ENCODE results near the gene EMILIN3. TPM values are rescaled to one million over a fixed set of nuclear protein-coding genes. Genes with fewer than 3 reads are reported as not detected.
A peak's percentile ranks its signal among the peaks of the same experiment; 100 is the strongest.

The EMILIN3 gene, protein sequence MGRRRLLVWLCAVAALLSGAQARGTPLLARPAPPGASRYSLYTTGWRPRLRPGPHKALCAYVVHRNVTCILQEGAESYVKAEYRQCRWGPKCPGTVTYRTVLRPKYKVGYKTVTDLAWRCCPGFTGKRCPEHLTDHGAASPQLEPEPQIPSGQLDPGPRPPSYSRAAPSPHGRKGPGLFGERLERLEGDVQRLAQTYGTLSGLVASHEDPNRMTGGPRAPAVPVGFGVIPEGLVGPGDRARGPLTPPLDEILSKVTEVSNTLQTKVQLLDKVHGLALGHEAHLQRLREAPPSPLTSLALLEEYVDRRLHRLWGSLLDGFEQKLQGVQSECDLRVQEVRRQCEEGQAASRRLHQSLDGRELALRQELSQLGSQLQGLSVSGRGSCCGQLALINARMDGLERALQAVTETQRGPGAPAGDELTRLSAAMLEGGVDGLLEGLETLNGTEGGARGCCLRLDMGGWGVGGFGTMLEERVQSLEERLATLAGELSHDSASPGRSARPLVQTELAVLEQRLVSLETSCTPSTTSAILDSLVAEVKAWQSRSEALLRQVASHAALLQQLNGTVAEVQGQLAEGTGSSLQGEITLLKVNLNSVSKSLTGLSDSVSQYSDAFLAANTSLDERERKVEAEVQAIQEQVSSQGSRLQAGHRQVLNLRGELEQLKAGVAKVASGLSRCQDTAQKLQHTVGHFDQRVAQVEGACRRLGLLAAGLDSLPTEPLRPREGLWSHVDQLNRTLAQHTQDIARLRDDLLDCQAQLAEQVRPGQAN
- total RNA-seq = under 0.01 TPM

DNA sequence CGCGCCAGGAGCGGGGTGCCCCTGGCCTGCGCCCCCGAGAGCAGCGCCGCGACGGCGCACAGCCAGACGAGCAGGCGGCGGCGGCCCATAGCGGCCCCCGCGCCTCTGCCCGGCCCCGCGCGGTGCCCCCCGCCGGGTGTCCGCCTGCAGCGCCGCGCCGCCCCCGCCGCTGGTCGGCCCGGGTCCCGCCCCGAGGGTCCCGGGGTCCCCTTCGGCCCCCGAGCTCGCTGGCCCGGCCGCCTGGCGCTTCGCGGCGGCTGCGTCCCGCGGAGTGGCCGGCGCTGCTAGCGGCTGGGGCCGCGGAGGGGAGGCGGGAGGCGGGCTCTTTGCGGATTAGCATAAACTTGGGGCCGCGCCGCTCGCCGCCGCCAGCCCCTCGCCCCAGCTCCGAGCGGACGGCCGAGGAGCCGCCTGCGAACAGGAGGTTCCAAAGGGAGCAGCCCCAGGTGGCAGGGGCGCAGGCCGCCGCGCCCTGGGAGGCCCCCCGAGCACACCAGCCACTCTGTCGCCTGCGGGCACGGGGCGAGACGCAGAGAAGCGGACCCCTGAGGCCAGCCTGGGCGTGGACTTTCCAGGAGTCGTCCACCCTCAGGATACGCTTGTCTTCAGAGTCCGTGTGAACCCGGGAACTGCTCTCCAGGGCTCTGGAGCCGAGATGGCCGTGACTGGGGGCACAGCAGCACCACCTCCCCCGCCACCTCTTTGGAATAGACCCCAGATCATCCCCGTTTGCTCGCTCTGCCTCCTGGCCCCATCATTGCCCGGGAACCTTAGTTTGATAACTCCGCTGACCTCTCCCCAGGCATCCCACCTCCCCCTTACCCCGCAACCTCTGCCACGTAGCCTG, at the start of gene EMILIN3:
TSS of gene EMILIN3 (minus strand) at position 273 of the 847 bp plus-strand sequence. CDS start at position 89, 184 bp downstream.
- no peak for DNase-seq (ENCODE audit: low read depth in 2 of 3, low spot score in 2 of 3)

DNA sequence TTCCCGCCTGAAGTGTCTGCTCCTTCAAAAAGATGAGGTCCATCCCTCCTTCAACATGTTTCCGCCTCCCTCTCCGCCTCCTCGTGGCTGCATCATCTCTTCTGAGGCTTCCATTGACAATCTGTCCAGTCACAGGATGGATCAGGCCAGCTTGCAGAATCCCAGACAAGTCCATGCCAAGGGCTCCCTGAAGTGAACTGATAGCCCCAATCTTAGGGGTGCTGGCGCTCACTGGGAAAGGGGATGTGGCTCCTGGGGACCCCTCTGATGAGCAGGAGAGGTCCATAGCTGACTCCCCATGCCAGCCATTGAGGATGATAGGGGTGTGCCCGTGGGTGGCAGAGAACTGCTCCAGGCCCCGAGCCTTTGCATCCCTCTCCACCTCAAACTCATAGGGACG, 48.6 kb upstream of the EMILIN3 start:
- no peak for DNase-seq (ENCODE audit: low read depth in 2 of 3, low spot score in 2 of 3)

DNA sequence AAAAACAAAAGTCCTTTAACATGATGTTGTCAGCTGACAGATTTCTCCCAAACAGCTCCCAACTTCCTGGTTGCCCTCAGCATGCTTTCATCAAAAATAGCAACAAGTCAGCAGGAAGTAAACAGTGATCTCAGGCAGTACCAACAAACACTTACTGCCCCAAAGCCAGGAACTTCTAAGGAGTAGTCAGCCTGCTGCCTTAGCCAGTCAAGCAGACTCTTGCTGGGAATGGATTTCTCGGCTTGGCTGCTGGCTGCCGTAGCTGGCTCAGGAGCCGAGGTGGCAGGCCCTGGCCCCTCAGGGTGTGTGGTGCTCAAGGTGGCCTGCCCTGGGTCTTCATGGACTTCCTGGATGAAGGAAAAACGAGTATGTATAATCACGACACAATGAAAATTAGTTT, 46.6 kb upstream of the EMILIN3 start:
- DNase-seq (ENCODE audit: low read depth in 2 of 3, low spot score in 2 of 3) = no peak

DNA sequence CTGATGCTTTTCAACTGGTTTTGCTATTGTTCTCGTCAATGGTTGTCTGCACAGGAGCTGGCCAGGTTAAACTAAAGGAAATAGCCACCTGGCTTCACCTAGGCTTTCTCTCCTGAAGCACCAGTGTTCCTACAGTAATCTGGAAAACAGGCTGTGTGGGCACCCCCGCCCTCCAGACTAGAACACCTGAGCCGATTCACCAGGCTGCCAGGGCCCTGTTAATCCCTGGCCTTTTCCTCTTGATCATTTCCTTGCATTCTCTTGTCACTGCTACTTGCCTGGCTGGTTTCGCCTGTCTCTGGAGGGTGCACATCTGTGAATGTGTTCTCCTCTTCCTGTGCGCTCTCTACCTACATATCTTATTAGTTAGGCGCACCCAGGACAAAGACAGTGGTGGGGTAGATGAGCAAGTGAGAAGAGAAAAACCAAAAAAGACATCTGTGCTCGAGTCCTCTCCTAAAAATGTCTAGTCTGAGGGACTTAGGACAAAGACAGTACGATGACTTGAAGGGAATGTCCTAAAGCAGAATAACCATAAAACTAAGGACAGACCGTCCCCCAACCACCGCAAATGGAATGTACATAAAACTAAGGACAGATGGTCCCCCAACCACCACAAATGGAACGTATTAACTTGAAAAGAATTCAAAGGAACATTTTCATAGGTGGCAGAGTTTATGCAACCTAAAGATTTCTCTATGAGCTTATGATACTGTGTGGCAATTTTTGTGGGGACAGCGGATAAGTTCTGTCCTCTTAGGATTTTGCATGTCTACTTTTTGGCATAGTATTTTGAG, 45.9 kb upstream of the EMILIN3 start:
- DNase-seq (ENCODE audit: low read depth in 2 of 3, low spot score in 2 of 3) = no peak

- DNase-seq (ENCODE audit: low read depth in 2 of 3, low spot score in 2 of 3) = peak in 1 of 3 donors; percentile 37
Measured at GRCh38 chr20:41411391-41411847, 44.8 kb upstream of the EMILIN3 start.

GRCh38 chr20:41408986-41409385, 42.4 kb upstream of the EMILIN3 start:
- DNase-seq (ENCODE audit: low read depth in 2 of 3, low spot score in 2 of 3) = peak in 1 of 3 donors; percentile 31

DNA sequence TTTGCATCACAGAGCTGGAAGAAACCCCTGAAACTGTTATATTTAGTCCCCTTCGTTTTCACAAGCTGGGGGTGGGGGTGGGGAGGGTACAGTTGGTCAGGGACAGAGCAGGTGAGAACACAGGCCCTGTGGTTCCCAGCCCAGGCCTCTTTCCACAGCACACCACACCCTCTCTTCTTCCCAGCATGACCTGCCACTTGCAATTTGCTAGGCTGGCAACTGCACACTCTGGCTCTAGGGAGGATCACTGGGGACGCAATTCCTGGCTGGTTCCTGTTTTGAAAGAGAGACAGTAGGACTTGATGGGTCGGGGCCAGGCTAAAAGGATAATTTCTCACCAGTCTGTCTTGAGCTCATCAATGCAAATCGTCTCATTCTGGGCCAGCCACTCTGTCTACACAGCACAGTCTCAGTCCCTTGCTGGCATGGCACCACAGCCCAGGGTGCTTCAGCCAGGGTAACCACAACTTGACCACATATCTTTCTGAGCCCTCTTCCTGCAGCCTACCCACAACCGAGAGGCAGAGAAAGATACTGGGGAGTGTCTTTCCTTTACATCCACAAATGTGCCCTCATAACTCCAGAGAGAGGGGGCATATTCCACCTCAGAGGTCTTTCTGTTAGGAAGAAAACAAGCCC, 41.7 kb upstream of the EMILIN3 start:
- DNase-seq (ENCODE audit: low read depth in 2 of 3, low spot score in 2 of 3) = peak in 2 of 3 donors; percentile 57 to 67

DNA sequence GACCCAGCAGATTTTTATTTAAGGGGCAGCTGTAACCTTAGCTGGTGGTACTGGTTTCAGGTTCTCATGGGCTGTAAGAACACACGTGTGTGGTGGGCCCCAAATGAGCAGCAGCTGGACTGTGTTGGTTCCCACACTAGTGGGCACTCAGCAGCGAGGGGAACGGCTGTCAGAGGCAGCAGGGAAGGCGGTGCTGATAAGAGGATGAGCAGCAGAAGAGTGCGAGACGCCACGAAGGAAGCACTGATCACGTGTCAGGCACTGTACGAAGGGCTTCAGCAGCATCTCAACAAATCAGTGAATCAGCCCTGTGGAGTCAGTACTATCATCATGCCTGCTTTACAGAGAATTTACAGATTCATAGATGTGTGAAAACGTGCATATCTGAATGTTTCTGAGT, 41.0 kb upstream of the EMILIN3 start:
- peak in 1 of 3 donors; percentile 5 for DNase-seq (ENCODE audit: low read depth in 2 of 3, low spot score in 2 of 3)

- DNase-seq (ENCODE audit: low read depth in 2 of 3, low spot score in 2 of 3) = no peak
Measured at GRCh38 chr20:41406896-41407444, 40.4 kb upstream of the EMILIN3 start.

DNA sequence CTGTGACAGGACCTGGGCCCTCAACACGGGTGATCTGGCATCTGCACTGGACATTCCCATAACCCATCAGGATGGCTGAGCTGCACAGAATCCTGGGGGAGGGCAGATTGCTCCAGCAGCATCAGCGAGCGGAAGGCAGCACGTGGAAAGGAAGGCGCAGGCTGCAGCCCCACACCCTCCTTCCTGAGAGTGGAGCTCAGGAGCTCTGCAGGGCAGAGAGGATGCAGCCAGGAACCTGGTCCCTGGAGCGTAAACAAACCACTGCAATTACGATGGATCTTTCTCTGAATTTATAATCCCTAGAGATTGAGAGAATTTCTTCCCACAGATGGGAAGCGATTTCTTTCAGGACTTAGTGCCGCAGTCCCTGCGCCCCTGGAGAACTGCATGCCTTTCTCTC, 39.7 kb upstream of the EMILIN3 start:
- DNase-seq (ENCODE audit: low read depth in 2 of 3, low spot score in 2 of 3) = no peak

GRCh38 chr20:41405436-41405835, 38.8 kb upstream of the EMILIN3 start:
- DNase-seq (ENCODE audit: low read depth in 2 of 3, low spot score in 2 of 3) = no peak

- DNase-seq (ENCODE audit: low read depth in 2 of 3, low spot score in 2 of 3) = no peak
Measured at GRCh38 chr20:41403604-41404003, 37.0 kb upstream of the EMILIN3 start.

DNA sequence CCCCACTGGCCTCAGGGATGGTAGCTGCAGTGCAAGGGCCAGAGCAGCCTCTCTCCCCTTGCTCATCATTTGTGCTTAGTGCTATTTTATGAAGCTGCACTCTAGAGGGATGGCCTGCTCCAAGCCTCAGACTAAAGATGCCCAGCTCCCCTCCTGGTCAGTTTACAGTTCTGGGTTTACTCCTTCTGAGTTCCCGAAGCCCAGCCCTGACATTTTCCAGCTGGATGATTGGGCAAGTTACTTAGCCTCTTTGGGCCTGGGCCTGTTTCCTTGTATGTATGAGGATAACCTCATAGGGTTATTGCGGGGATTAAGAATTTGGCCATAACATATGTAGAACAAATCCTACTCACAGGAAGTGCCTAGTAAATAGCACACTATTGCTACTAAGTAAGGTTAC, 31.8 kb upstream of the EMILIN3 start:
- no peak for DNase-seq (ENCODE audit: low read depth in 2 of 3, low spot score in 2 of 3)

- no peak for DNase-seq (ENCODE audit: low read depth in 2 of 3, low spot score in 2 of 3)
Measured at GRCh38 chr20:41395667-41396664, 29.3 kb upstream of the EMILIN3 start.

DNA sequence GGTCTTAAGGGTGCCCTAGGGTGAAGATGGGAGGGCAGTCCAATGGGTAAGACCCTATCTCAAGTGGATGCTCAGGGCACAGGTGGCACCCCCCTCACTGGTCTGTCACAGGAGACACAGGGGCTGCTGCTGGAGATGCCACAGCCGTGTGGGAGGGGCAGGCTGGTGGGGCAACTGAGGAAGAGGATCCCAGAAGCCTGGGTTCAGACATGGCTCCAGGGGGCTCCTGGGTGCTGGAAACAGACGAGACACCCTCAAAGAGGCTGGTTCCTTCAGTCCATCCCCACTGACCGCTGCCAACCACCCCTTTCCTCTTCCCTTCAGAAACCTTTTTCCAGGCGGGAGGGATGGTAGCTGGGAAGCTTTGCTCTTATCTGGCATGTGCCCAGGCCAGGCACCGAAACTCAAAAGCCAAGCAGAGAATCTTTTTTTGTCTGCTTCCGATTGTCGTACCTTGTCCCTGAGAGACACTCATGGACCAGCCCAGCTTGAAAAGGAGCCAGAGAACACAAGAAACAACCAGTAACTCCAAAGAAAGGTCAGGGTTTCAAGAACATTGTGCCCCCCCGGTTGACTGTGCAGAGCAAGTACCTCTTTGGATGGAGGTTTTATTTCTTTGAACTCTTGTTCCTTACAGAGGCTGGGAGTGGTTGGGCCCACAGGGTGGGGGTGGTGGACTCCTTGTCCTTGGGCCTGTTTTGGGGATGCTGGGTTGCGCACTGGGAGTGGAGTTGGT, 28.5 kb upstream of the EMILIN3 start:
- no peak for DNase-seq (ENCODE audit: low read depth in 2 of 3, low spot score in 2 of 3)

GRCh38 chr20:41394081-41394480, 27.5 kb upstream of the EMILIN3 start:
- no peak for DNase-seq (ENCODE audit: low read depth in 2 of 3, low spot score in 2 of 3)

- no peak for DNase-seq (ENCODE audit: low read depth in 2 of 3, low spot score in 2 of 3)
Measured at GRCh38 chr20:41393705-41394066, 27.1 kb upstream of the EMILIN3 start.
